Upper lobe of right lung (tissue), 1 donor: ENCODE data around the gene RPRD1A. TPM values are rescaled to one million over a fixed set of nuclear protein-coding genes. Genes with fewer than 3 reads are reported as not detected.
"Not testable (repeated sequence)": the region's sequence is repeated elsewhere in the genome, so short reads cannot be mapped to it uniquely, and the experiment has no call there.

Experiments
- ATAC-seq: fragments of 200-7000 bp; cut with Tn5 transposase; one replicate; pipeline ENCODE4 v1.9.1; 2020; ENCODE audit warnings: mild to moderate bottlenecking, moderate library complexity
- DNase-seq: peaks from one replicate; pipeline ENCODE4 v3.0.0-alpha.2; 2020
- H3K27ac ChIP-seq: fragments of 200-600 bp; one replicate; pipeline ENCODE4 v1.8.0; 2022
- H3K27me3 ChIP-seq: fragments of 200-600 bp; one replicate; pipeline ENCODE4 v1.8.0; 2022; ENCODE audit warnings: mild to moderate bottlenecking
- H3K36me3 ChIP-seq: fragments of 200-600 bp; one replicate; pipeline ENCODE4 v1.8.0; 2022
- H3K4me1 ChIP-seq: fragments of 200-600 bp; one replicate; pipeline ENCODE4 v1.8.0; 2022
- H3K4me3 ChIP-seq: fragments of 200-600 bp; one replicate; pipeline ENCODE4 v1.8.0; 2022; ENCODE audit warnings: mild to moderate bottlenecking
- H3K9me3 ChIP-seq: fragments of 200-600 bp; one replicate; pipeline ENCODE4 v1.8.0; 2022
- CTCF ChIP-seq: fragments of 200-600 bp; IDR thresholded peaks from one replicate; pipeline ENCODE4 v1.8.0; 2022; ENCODE audit warnings: antibody characterized with exemption
- intact Hi-C: fragments of 100-400 bp; cut with DNase I; formaldehyde crosslinking; loops from one replicate; pipeline ENCODE4 v1.11.0; 2022
- long read RNA-seq: library from polyadenylated mRNA; unstranded; transcript quantifications from one replicate; pipeline ENCODE4 v2.0.0, GENCODE V29; 2021
- total RNA-seq: library from RNA; stranded (reverse); fragmentation: NEBNext Ultra II Directional; extraction: Animal tissue kit (Norgen Biotek cat#: 25700); gene quantifications from one replicate; pipeline ENCODE4 v1.2.1, GENCODE V29; 2021
- donor health status: DM: no; HTN: yes; CAD: no; lungs with severe emphysema.

Gene RPRD1A
- 45.4 TPM for total RNA-seq
- long read RNA-seq, full-length matches to known transcripts: 49 of 64 reads
- long read RNA-seq, partial matches to known transcripts: 7 of 64 reads
- long read RNA-seq, other reads (novel, unspliced or antisense): 8 of 64 reads

- Histone ChIP-seq H3K27me3 (no peaks in the 10 kb centered on the region), H3K4me1 (peaks cover 9% of the 10 kb centered on the region), H3K9me3 (no peaks in the 10 kb centered on the region), H3K36me3 (no peaks in the 10 kb centered on the region), H3K27ac (peak within 1 kb of the TSS; percentile 92), H3K4me3 (peak within 1 kb of the TSS; percentile 72)
- no peak for TF ChIP-seq CTCF
- ATAC-seq (peak; percentile 99), DNase-seq (peak; percentile 99)
- intact Hi-C loops: no loop called here
Measured at GRCh38 chr18:36067055-36067957, at the start of gene RPRD1A. TSS of gene RPRD1A (minus strand) at chr18:36067559. CDS start at chr18:36067404, 155 bp downstream.

- DNase-seq, H3K4me3 ChIP-seq, H3K27ac ChIP-seq, H3K27me3 ChIP-seq, H3K4me1 ChIP-seq, ATAC-seq, intact Hi-C loops, H3K9me3 ChIP-seq: not testable (repeated sequence)
- H3K36me3 ChIP-seq: peaks cover 56% of the 10 kb centered on the region
Measured at GRCh38 chr18:36116771-36117170, 49.4 kb upstream of the RPRD1A start.

- no peak for TF ChIP-seq CTCF
- intact Hi-C loops: no loop called here
- no peaks in the 10 kb centered on the region for H3K4me1 ChIP-seq
- peaks cover 51% of the 10 kb centered on the region for H3K36me3 ChIP-seq
- H3K27ac ChIP-seq: no peak overlapping the region
- no peak overlapping the region for H3K4me3 ChIP-seq
- no peak for ATAC-seq
- no peaks in the 10 kb centered on the region for H3K27me3 ChIP-seq
- DNase-seq: no peak
- H3K9me3 ChIP-seq: no peaks in the 10 kb centered on the region
Measured at GRCh38 chr18:36114738-36115137, 47.4 kb upstream of the RPRD1A start.

- Histone ChIP-seq H3K27ac (no peak overlapping the region), H3K27me3 (no peaks in the 10 kb centered on the region), H3K4me3 (no peak overlapping the region), H3K4me1 (no peaks in the 10 kb centered on the region), H3K9me3 (no peaks in the 10 kb centered on the region), H3K36me3 (peaks cover 51% of the 10 kb centered on the region)
- ATAC-seq (no peak), DNase-seq (no peak)
- TF ChIP-seq CTCF: no peak
- intact Hi-C loops: no loop called here
Measured at GRCh38 chr18:36114251-36114650, 46.9 kb upstream of the RPRD1A start.

- H3K27ac ChIP-seq: no peak overlapping the region
- peaks cover 51% of the 10 kb centered on the region for H3K36me3 ChIP-seq
- no peak for TF ChIP-seq CTCF
- ATAC-seq: no peak
- no peaks in the 10 kb centered on the region for H3K4me1 ChIP-seq
- H3K4me3 ChIP-seq: no peak overlapping the region
- no peak for DNase-seq
- no peaks in the 10 kb centered on the region for H3K27me3 ChIP-seq
- intact Hi-C loops: no loop called here
- H3K9me3 ChIP-seq: no peaks in the 10 kb centered on the region
Measured at GRCh38 chr18:36112302-36112701, 44.9 kb upstream of the RPRD1A start.

GRCh38 chr18:36109737-36110136, 42.4 kb upstream of the RPRD1A start:
- H3K36me3 ChIP-seq: peaks cover 41% of the 10 kb centered on the region
- H3K9me3 ChIP-seq: no peaks in the 10 kb centered on the region
- no peak for TF ChIP-seq CTCF
- intact Hi-C loops: no loop called here
- no peaks in the 10 kb centered on the region for H3K4me1 ChIP-seq
- no peak overlapping the region for H3K4me3 ChIP-seq
- no peak for ATAC-seq
- no peak for DNase-seq
- H3K27ac ChIP-seq: no peak overlapping the region
- H3K27me3 ChIP-seq: no peaks in the 10 kb centered on the region
